H1 (cell line): ENCODE results near the gene CHST1. TPM values are rescaled to one million over a fixed set of nuclear protein-coding genes. Genes with fewer than 3 reads are reported as not detected.

Experiments used
- CTCF ChIA-PET: fragments of 300-600 bp; sonication (Branson Sonifier 250); formaldehyde crosslinking; loops from one replicate; lab custom pipeline; 2021; ENCODE audit not compliant: partially characterized antibody; lab: Charles Lee
- POLR2A ChIA-PET: fragments of 300-600 bp; sonication (Branson Sonifier 250); formaldehyde crosslinking; loops from one replicate; lab custom pipeline; 2021; ENCODE audit warnings: inconsistent platforms; ENCODE audit not compliant: partially characterized antibody; lab: Charles Lee
- DNase-seq, 2 experiments: peaks; one replicate each; pipeline versions ENCODE4 v3.0.0 to v3.0.0-alpha.2; 2010 to 2022; ENCODE audit warnings: low spot score in 2 of 2, low read depth in 1 of 2, mixed read lengths in 1 of 2
- FAIRE-seq: peaks from 2 replicates; lab custom pipeline; 2011; peaks lifted over from hg19 to GRCh38; lab: Jason Lieb, UNC
- H2AFZ ChIP-seq: 2 replicates; pipeline ENCODE4 v1.8.1; 2012; ENCODE audit warnings: low read length, inconsistent platforms
- H2AK5ac ChIP-seq: 2 replicates; pipeline ENCODE4 v1.6.1; 2013; ENCODE audit warnings: low read depth, low read length
- H2BK120ac ChIP-seq: replicated peaks from 2 replicates; pipeline ENCODE3; 2013; ENCODE audit warnings: low read depth, low read length, inconsistent platforms
- H2BK12ac ChIP-seq: 2 replicates; pipeline ENCODE4 v1.6.1; 2013; ENCODE audit warnings: low read depth, low read length
- H2BK15ac ChIP-seq: 2 replicates; pipeline ENCODE4 v1.6.1; 2013; ENCODE audit warnings: low read length
- H2BK20ac ChIP-seq: 2 replicates; pipeline ENCODE4 v1.6.1; 2013; ENCODE audit warnings: low read length
- H2BK5ac ChIP-seq: 2 replicates; pipeline ENCODE4 v1.6.1; 2013; ENCODE audit warnings: low read depth, low read length
- H3K14ac ChIP-seq: 2 replicates; pipeline ENCODE4 v1.6.1; 2013; ENCODE audit warnings: inconsistent platforms; ENCODE audit not compliant: insufficient read length
- H3K18ac ChIP-seq: 2 replicates; pipeline ENCODE4 v1.6.1; 2013; ENCODE audit warnings: low read length; ENCODE audit errors: extremely low read depth
- H3K23ac ChIP-seq: 2 replicates; pipeline ENCODE4 v1.6.1; 2013; ENCODE audit warnings: inconsistent platforms; ENCODE audit not compliant: insufficient read length
- H3K23me2 ChIP-seq: 2 replicates; pipeline ENCODE4 v1.6.1; 2013; ENCODE audit warnings: low read depth, low read length
- H3K27ac ChIP-seq: 2 replicates; pipeline ENCODE4 v1.6.1; 2011; ENCODE audit warnings: low read depth, low read length, inconsistent platforms
- H3K27me3 ChIP-seq, 4 experiments: replicated peaks in 1 of 4; 1 replicate in 1 of 4; 2 replicates in 3 of 4; pipeline versions ENCODE4 v1.6.1 to v1.8.1; 2011 to 2013; ENCODE audit warnings: low read length in 3 of 4, mild to moderate bottlenecking in 3 of 4, inconsistent platforms in 2 of 4, mixed read lengths in 2 of 4, moderate library complexity in 1 of 4; ENCODE audit not compliant: control insufficient read depth in 3 of 4, insufficient read depth in 3 of 4; ENCODE audit errors: extremely low read depth in 1 of 4
- H3K36me3 ChIP-seq, 4 experiments: 2 replicates each; pipeline versions ENCODE4 v1.6.1 to v1.8.1; 2011 to 2013; ENCODE audit warnings: mild to moderate bottlenecking in 4 of 4, low read length in 3 of 4, moderate library complexity in 2 of 4, control low read depth in 1 of 4, inconsistent platforms in 1 of 4; ENCODE audit not compliant: insufficient read depth in 4 of 4, control insufficient read depth in 2 of 4
- H3K4ac ChIP-seq: replicated peaks from 2 replicates; pipeline ENCODE3; 2013; ENCODE audit warnings: low read length, low read depth, mixed read lengths, inconsistent platforms; ENCODE audit not compliant: insufficient read length
- H3K4me1 ChIP-seq, 4 experiments: replicated peaks in 1 of 4; 1 replicate in 1 of 4; 2 replicates in 3 of 4; pipeline versions ENCODE4 v1.6.1 to v1.8.1; 2011 to 2013; ENCODE audit warnings: low read length in 3 of 4, inconsistent platforms in 2 of 4, mixed read lengths in 1 of 4; ENCODE audit not compliant: insufficient read depth in 4 of 4, control insufficient read depth in 3 of 4
- H3K4me2 ChIP-seq, 2 experiments: 2 replicates each; pipeline versions ENCODE4 v1.6.1 to v1.8.1; 2011 to 2013; ENCODE audit warnings: low read depth in 2 of 2, low read length in 2 of 2, control low read depth in 1 of 2, inconsistent platforms in 1 of 2, mild to moderate bottlenecking in 1 of 2; ENCODE audit not compliant: insufficient read depth in 1 of 2
- H3K4me3 ChIP-seq, 4 experiments: fragments of 200-600, 300-600 bp in 1 of 4; sonication (generic), shearing (Covaris generic), sonication (Bioruptor Twin) in 1 of 4; 2 replicates each; pipeline versions ENCODE4 v1.5.1 to v1.8.1; 2011 to 2016; ENCODE audit warnings: low read length in 4 of 4, low read depth in 3 of 4, control low read depth in 2 of 4, inconsistent platforms in 2 of 4, mild to moderate bottlenecking in 2 of 4, mixed read lengths in 1 of 4, moderate library complexity in 1 of 4; ENCODE audit not compliant: insufficient read depth in 2 of 4; ENCODE audit errors: extremely low read depth in 1 of 4
- H3K56ac ChIP-seq: replicated peaks from 2 replicates; pipeline ENCODE3; 2013; ENCODE audit warnings: low read depth, mild to moderate bottlenecking, mixed read lengths, low read length, inconsistent platforms; ENCODE audit not compliant: insufficient read length
- H3K79me1 ChIP-seq: 2 replicates; pipeline ENCODE4 v1.6.1; 2013; ENCODE audit warnings: low read depth, low read length, control low read depth
- H3K79me2 ChIP-seq, 2 experiments: 2 replicates each; pipeline versions ENCODE4 v1.6.1 to v1.8.1; 2012 to 2013; ENCODE audit warnings: low read length in 2 of 2, mild to moderate bottlenecking in 2 of 2, inconsistent platforms in 1 of 2; ENCODE audit not compliant: insufficient read depth in 2 of 2, control insufficient read depth in 1 of 2
- H3K9ac ChIP-seq, 4 experiments: replicated peaks in 1 of 4; 1 replicate in 1 of 4; 2 replicates in 3 of 4; pipeline versions ENCODE4 v1.6.1 to v1.8.1; 2011 to 2013; ENCODE audit warnings: low read depth in 3 of 4, low read length in 3 of 4, control low read depth in 2 of 4, mild to moderate bottlenecking in 2 of 4, moderate library complexity in 2 of 4, inconsistent platforms in 1 of 4; ENCODE audit errors: extremely low read depth in 1 of 4
- H3K9me3 ChIP-seq, 2 experiments: 2 replicates each; pipeline versions ENCODE4 v1.6.1 to v1.8.1; 2012 to 2013; ENCODE audit warnings: mild to moderate bottlenecking in 2 of 2, moderate library complexity in 2 of 2, control low read depth in 1 of 2, inconsistent platforms in 1 of 2, low read depth in 1 of 2, low read length in 1 of 2, mixed read lengths in 1 of 2; ENCODE audit not compliant: insufficient read depth in 2 of 2
- H4K20me1 ChIP-seq, 2 experiments: replicated peaks in 1 of 2; 2 replicates each; pipeline versions ENCODE3 to v1.8.1; 2011 to 2013; ENCODE audit warnings: inconsistent platforms in 2 of 2, low read length in 2 of 2, mild to moderate bottlenecking in 1 of 2; ENCODE audit not compliant: insufficient read depth in 2 of 2, control insufficient read depth in 1 of 2
- H4K5ac ChIP-seq: 2 replicates; pipeline ENCODE4 v1.6.1; 2013; ENCODE audit warnings: low read length, low read depth, mixed read lengths, inconsistent platforms; ENCODE audit not compliant: insufficient read length
- H4K8ac ChIP-seq: 2 replicates; pipeline ENCODE4 v1.8.0; 2013; ENCODE audit warnings: mild to moderate bottlenecking, moderate library complexity, low read length, inconsistent platforms; ENCODE audit not compliant: insufficient read depth; ENCODE audit errors: extremely low read depth
- H4K91ac ChIP-seq: replicated peaks from 2 replicates; pipeline ENCODE3; 2013; ENCODE audit warnings: low read length, mixed read lengths, inconsistent platforms; ENCODE audit not compliant: insufficient read length
- ASH2L ChIP-seq: fragments of 200-600, 300-600 bp; sonication (generic); IDR thresholded peaks from one replicate; pipeline ENCODE4 v1.7.1; 2017; ENCODE audit warnings: low read length
- EP300 ChIP-seq, 2 experiments: IDR thresholded peaks; 1 replicate in 1 of 2; 2 replicates in 1 of 2; pipeline ENCODE4 v1.6.1; 2011 to 2012; ENCODE audit warnings: low read depth in 2 of 2, low read length in 2 of 2, mild to moderate bottlenecking in 2 of 2, borderline replicate concordance in 1 of 2, inconsistent platforms in 1 of 2, moderate library complexity in 1 of 2
- JUND ChIP-seq: IDR thresholded peaks from 2 replicates; pipeline ENCODE4 v1.6.1; 2011; ENCODE audit warnings: mild to moderate bottlenecking, improper control_type of control experiment, low read length
- KDM4A ChIP-seq: IDR thresholded peaks from one replicate; pipeline ENCODE4 v1.7.1; 2012; ENCODE audit warnings: low read depth, mild to moderate bottlenecking, moderate library complexity, low read length, inconsistent platforms; ENCODE audit not compliant: severe bottlenecking
- PHF8 ChIP-seq: fragments of 200-600 bp; sonication (generic); conservative IDR thresholded peaks from 2 replicates; pipeline ENCODE4 v1.7.1; 2012; ENCODE audit warnings: low read depth, mild to moderate bottlenecking, inconsistent platforms, low read length, moderate library complexity
- POU5F1 ChIP-seq: IDR thresholded peaks from 2 replicates; pipeline ENCODE4 v1.6.1; 2011; ENCODE audit warnings: low read depth, mild to moderate bottlenecking, low read length, moderate library complexity
- RBBP5 ChIP-seq: IDR thresholded peaks from 2 replicates; pipeline ENCODE4 v1.7.1; 2012; ENCODE audit warnings: low read depth, mild to moderate bottlenecking, inconsistent platforms, low read length, moderate library complexity, borderline replicate concordance
- RFX5 ChIP-seq: IDR thresholded peaks from 2 replicates; pipeline ENCODE4 v1.6.1; 2011; ENCODE audit warnings: low read depth, low read length, improper control_type of control experiment, borderline replicate concordance
- SIN3A ChIP-seq, 2 experiments: IDR thresholded peaks in 1 of 2; conservative IDR thresholded peaks in 1 of 2; 2 replicates each; pipeline ENCODE4 v1.6.1; 2011 to 2012; ENCODE audit warnings: low read length in 2 of 2, improper control_type of control experiment in 1 of 2, low read depth in 1 of 2, mild to moderate bottlenecking in 1 of 2
- SIX5 ChIP-seq: IDR thresholded peaks from 2 replicates; pipeline ENCODE4 v1.6.1; 2011; ENCODE audit warnings: mild to moderate bottlenecking, low read depth, low read length
- SRF ChIP-seq: IDR thresholded peaks from 2 replicates; pipeline ENCODE4 v1.6.1; 2011; ENCODE audit warnings: mild to moderate bottlenecking, low read depth, low read length, moderate library complexity
- TBP ChIP-seq: IDR thresholded peaks from 2 replicates; pipeline ENCODE4 v1.6.1; 2011; ENCODE audit warnings: low read depth, low read length, improper control_type of control experiment
- YY1 ChIP-seq: IDR thresholded peaks from 2 replicates; pipeline ENCODE4 v1.6.1; 2011; ENCODE audit warnings: low read depth, mild to moderate bottlenecking, low read length
- WGBS, 2 experiments: shearing (Covaris generic) in 1 of 2; methylation state at CpG; one replicate each; pipeline versions ENCODE4 v1.1.6 to v1.1.7; 2013 to 2015; ENCODE audit warnings: low lambda C conversion rate in 2 of 2, mixed read lengths in 2 of 2, inconsistent platforms in 1 of 2, low coverage in 1 of 2, missing lambda C conversion rate in 1 of 2; ENCODE audit not compliant: insufficient replicate concordance in 2 of 2, insufficient coverage in 1 of 2, insufficient read length in 1 of 2; ENCODE audit errors: extremely low coverage in 1 of 2, missing lambda C conversion rate in 1 of 2; 5-methylcytosine and 5-hydroxymethylcytosine counted together
- polyA plus RNA-seq, 7 experiments: library from polyadenylated mRNA; depleted of rRNA in 3 of 7; stranded (reverse) in 5 of 7; unstranded in 2 of 7; fragments of >200 nt in 5 of 7; fragments of 200-250 nt in 2 of 7; gene quantifications; 1 replicate in 5 of 7; 2 replicates in 1 of 7; 4 replicates in 1 of 7; pipeline versions ENCODE4 v1.2.1 to v1.2.3, GENCODE V29; 2011 to 2013; ENCODE audit warnings: missing spikeins in 2 of 7, mixed read lengths in 2 of 7
- total RNA-seq: library from RNA; stranded (reverse); fragmentation: NEBNext Ultra II Directional; extraction: Animal tissue kit (Norgen Biotek cat#: 25700); gene quantifications from 2 replicates; pipeline ENCODE4 v1.2.1, GENCODE V29; 2021

The CHST1 gene
- total and polyA plus RNA-seq, 2 of the 8 experiments (the other 6 are each of a cell fraction or from before 2014, with no cell fraction given), result 1.6 to 3.8 TPM

DNA sequence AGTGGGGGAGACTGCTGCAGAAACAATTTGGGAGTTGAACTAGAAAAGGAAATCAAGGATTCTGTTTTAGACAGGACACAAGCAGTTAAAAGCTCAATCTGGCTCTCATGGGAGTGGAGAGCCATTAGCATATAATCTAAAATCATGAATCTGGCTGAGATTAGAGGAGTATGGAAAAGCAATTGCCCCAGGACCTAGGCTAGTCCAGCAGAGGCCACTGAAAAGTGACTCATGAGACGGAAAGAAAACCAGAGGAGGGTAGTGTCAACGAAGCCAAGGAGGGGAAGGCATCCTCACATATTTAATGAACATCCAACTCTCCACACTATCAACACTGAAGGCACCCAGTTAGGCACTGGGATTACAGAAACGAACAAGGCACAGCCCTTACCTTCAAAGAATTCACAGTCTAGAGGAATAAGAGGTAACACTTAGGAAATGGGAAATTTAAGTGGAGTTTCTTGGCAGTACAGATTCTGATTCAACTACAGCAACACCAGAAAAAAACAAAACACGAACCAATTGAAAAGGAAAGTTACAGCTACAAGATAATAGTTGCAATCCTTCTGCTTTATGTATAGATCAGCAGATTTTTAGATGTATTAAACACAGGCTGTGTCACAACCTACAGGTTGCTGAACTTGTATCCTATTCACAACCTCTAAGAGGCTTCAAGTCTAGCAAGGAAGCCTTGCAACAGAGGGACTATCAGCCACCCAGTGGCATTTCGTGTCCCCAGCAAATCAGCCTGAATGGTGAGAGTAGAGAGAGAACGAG lies 43.7 kb upstream of the CHST1 start:
- H3K79me1 ChIP-seq, result no peaks in the 10 kb centered on the region
- H3K9ac ChIP-seq, result no peak overlapping the region
- no peak overlapping the region for H2BK12ac ChIP-seq
- no peak overlapping the region for H4K91ac ChIP-seq
- no peak overlapping the region for H3K4me2 ChIP-seq
- no peak overlapping the region for H2BK15ac ChIP-seq
- no peak overlapping the region for H2AK5ac ChIP-seq
- WGBS, 2 experiments, result 73% methylated on average over 6 of the region's 6 CpGs; no CpG with 5 or more reads in 1 of the 2 experiments
- no peak overlapping the region for H3K14ac ChIP-seq
- no peaks in the 10 kb centered on the region; the same call in 1 of the 2 replicates for H3K23me2 ChIP-seq
- H4K5ac ChIP-seq, result no peak overlapping the region
- no peak overlapping the region for H3K4ac ChIP-seq
- no peaks in the 10 kb centered on the region; a peak in 1 of 7 replicates for H3K27me3 ChIP-seq
- H3K9me3 ChIP-seq, result no peaks in the 10 kb centered on the region
- no peak overlapping the region for H3K23ac ChIP-seq
- H4K8ac ChIP-seq, result no peak overlapping the region
- H2AFZ ChIP-seq, result no peak overlapping the region
- H3K56ac ChIP-seq, result no peak overlapping the region
- no peak overlapping the region for H2BK120ac ChIP-seq
- no peak for DNase-seq
- FAIRE-seq, result no peak
- H3K79me2 ChIP-seq, result no peaks in the 10 kb centered on the region
- H3K4me3 ChIP-seq, result no peak overlapping the region
- no peak overlapping the region for H2BK5ac ChIP-seq
- H3K4me1 ChIP-seq, result peaks cover 0 to 3% (median 0%) of the 10 kb centered on the region in 4 experiments; a peak in 1 of 7 replicates
- no peak overlapping the region for H3K18ac ChIP-seq
- no peaks in the 10 kb centered on the region for H4K20me1 ChIP-seq
- ChIA-PET CTCF (interaction anchor here (1.0 to 2.2 kb wide), 2 partner anchors 12 to 62 kb away, joined by 3 to 9 read pairs; no protein-coding TSS in a partner anchor), POLR2A (no interaction called here)
- no peak overlapping the region for H2BK20ac ChIP-seq
- H3K36me3 ChIP-seq, result no peaks in the 10 kb centered on the region
- no peak overlapping the region for H3K27ac ChIP-seq
- TF ChIP-seq SIN3A (conservative IDR thresholded peaks at IDR 0.05 in 1 of 2, IDR thresholded peaks at IDR 0.05 in 1 of 2; ENCODE audit: low read depth in 1 of 2, low read length in 2 of 2), result no peak
- TF ChIP-seq PHF8, result no peak
- TF ChIP-seq RBBP5, result no peak
- no peak for TF ChIP-seq YY1
- no peak for TF ChIP-seq POU5F1
- no peak for TF ChIP-seq JUND
- TF ChIP-seq TBP, result no peak
- TF ChIP-seq SIX5, result no peak
- no peak for TF ChIP-seq SRF
- TF ChIP-seq RFX5, result no peak
- TF ChIP-seq ASH2L, result no peak
- TF ChIP-seq KDM4A, result no peak
- no peak for TF ChIP-seq EP300 (IDR thresholded peaks at IDR 0.05; ENCODE audit: borderline replicate concordance in 1 of 2, low read depth in 2 of 2, low read length in 2 of 2)
